GM18873 (cell line): ENCODE results near the gene CCDC188.

Source experiments
- ATAC-seq: cut with Tn5 transposase; IDR thresholded peaks from one replicate; pipeline ENCODE4 v1.9.1; 2021; ENCODE audit warnings: mild to moderate bottlenecking, moderate library complexity, moderate number of reproducible peaks; ENCODE audit not compliant: unreplicated experiment, low FRiP score

Gene CCDC188

GRCh38 chr22:20137113-20137512, 13.7 kb downstream of the CCDC188 start:
- ATAC-seq = no peak

DNA sequence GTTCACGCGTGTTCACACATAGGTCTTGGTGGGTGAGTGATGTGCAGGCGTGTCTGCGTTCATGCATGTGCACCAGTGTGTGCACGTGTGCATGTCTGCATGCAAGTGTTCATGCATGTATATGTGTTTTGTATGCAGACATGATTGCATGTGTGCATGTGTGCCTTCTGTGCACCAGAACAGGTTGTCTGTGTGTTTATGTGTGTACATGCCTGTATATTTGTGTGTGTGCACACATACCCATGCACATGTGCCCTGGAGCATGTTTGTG, 14.3 kb downstream of the CCDC188 start:
- no peak for ATAC-seq

GRCh38 chr22:20135806-20136602, 14.9 kb downstream of the CCDC188 start:
- ATAC-seq = no peak

DNA sequence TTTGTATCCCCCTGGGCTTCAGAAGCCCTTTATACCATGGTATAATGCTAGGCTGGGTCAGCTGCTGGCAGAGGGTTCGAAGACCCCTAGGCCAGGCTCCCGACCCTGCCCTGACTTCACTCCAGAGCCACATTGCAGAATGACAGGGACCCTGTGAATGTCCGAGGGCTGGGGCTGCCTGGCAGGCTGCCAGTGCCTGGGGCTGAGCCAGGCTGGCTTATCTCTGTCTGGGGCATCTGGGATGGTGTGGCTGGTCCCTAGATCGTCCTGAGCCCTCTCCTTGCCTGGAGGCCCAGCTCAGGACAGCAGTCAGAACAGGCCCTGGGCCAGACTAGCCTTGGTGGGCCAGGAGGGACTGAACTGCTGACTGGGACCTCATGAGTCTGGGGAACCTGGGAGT, 15.6 kb downstream of the CCDC188 start:
- no peak for ATAC-seq

DNA sequence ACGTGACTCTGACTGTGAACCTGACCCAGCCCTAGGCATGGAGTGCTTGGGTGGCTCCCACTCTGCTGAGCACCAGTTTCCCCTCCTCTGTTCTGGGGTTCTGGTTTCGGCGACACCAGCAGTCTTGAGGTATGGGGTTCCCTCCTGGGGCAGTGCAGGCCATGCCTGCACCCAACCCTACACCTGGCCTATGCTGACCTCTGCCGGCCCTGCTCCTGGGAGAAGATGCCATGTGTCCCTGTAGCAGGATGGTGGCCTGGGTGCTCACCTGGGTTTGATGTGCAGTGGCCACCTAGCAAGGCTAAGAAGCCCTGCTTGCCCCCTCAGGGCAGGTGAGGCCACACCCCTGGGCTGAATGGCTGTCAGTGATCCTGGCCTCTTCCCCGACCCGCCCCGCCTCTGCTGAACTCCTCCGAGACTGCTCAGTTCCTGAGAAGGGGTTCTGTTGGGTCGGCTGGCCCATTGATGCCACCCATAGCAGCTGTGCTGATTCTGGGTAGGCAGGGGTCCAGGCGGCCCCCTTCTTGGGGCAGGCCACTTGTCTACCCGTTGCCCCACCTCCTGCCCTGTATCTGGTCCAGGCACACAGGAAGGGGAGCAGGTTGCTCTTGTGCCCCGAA, 16.8 kb downstream of the CCDC188 start:
- ATAC-seq = no peak

GRCh38 chr22:20132686-20133246, 18.1 kb downstream of the CCDC188 start:
- ATAC-seq = no peak

DNA sequence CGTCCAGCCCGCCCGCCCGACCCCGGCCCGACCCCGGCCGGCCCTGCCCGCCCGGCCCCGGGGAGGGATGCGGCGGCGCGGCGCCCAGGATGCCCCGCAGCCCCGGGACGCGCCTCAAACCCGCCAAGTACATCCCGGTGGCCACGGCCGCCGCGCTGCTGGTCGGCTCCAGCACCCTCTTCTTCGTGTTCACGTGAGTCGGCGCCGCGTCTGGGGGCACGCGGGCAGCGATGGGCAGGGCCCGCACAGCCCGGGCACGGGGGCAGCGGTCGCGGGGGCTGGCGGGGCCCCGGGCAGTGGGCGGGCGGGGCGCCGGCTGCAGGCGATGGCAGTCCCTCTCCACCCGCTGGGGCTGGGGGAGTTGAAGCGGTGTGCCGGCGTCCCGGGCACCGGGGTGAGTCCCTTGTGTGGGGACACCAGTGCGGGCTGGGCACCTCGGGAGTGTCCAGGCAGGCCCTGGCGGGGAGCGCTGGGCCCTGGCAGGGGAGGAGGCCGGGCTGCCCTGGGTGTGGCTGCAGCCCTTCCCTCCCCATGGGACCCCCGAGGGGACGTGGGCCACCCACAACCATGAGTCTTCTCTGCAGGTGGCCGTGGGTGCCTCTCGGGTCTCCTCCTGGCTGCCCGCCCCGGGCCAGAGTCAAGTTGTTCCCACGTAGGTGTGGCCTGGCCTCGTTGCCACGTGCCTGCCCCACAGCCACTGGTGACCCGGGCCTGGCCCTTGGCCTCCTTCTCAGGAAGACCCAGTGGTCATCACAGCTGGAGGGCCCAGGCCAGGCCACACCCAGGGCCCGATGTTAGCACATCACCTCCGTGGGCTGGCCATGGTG, 18.8 kb downstream of the CCDC188 start:
- ATAC-seq = no peak

DNA sequence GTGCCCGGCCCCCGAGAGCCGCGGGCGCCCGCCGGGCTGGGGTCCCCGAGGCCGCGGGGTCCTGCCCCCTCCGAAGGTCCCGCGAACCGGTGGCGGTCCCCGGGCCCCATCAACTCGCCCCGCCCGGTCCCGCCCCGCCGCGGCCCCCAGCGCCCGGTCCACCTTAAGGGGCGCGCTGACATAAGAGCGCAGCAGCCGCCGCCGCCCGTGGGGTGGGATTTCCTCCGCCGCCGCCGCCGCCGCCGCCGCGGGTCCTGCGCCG, 19.3 kb downstream of the CCDC188 start, which contains the start of gene ZDHHC8:
Gene ZDHHC8, plus strand, starts transcription at position 208 of the 262 bp plus-strand sequence. CDS start 144 bp downstream, outside the sequence.
- no peak for ATAC-seq

DNA sequence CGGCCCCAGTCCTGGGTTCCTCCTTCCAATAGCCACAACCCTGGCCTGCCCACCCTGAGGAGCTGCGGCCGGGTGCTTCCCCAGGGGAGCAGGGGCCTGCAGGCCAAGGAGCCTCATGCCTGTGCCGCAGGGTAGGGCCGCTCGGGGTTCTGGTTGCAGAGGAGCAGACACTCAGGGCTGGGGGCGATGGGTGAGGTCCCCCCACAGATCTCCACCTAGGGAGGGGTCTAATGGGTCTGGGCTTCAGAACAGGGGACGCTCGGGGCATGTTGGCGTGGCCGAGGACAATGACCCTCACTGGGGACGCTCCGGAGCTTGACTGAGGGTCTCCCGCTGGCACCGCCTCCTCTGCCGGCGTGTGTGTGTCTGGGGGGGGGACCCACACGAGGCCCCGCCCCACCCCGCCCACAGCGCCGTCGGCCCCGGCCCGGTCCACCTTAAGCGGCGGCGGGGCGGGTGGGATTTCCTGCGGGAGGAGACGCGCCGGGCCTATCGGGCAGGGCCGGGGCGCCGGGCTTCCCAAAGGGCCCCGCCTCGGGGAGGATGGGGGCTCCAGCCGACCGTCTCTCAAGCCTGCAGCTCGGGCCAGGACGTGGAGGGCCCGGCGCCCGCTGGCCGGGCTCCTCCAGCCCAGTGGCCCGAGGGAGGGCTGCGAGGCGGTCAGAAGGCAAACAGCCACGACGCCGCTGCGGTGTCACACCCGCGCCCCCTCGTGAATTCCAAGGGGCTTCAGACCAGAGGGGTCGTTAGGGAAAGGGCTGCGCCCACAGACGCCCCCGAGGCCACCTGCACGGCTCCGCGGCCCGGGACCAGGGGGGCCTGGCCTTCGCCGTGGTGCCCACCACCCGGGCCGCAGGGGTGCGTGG, 19.9 kb downstream of the CCDC188 start:
- no peak for ATAC-seq

DNA sequence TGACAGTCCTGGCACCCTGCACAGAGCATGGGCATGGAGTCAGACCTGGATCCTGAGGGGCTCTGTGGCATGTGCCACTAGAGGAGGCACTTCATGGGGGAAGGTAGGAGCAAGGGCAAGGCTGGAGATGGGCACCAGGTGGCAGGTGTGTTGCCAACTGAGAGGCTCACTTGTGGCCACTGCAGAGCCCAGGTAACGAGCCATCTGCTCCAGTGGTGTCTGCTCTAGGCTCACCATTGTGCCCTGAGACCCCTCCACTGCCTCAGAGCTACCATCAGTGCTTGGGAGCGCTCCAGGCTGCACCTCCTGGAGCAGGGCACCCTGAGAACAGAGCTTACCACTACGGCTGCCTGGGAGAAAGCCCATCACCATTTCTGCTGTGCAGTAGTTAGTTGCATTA, 20.5 kb downstream of the CCDC188 start:
- ATAC-seq = no peak

DNA sequence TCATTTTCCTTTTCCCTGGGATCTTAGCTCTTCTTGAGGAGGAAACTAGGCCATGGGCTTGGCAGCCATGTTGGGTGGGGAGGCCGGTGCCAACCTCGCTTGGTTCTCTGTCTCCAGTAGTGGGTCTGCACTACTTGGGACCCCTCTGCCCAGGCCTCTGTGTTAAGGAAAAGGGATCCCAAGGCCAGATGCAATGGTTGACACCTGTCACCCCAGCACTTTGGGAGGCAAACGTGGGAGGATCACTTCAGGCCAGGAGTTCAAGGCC, 21.2 kb downstream of the CCDC188 start:
- ATAC-seq = no peak

- ATAC-seq = no peak
These were observed 21.7 kb downstream of the CCDC188 start for GRCh38 chr22:20128902-20129746.

GRCh38 chr22:20128619-20128901, 22.3 kb downstream of the CCDC188 start:
- ATAC-seq = no peak

GRCh38 chr22:20127869-20128618, 22.8 kb downstream of the CCDC188 start:
- ATAC-seq = no peak

- ATAC-seq = no peak
These were observed 23.5 kb downstream of the CCDC188 start for GRCh38 chr22:20127318-20127868.

GRCh38 chr22:20126284-20127029, 24.4 kb downstream of the CCDC188 start:
- no peak for ATAC-seq

GRCh38 chr22:20125201-20126174, 25.4 kb downstream of the CCDC188 start:
- no peak for ATAC-seq
